ENCODE measurements around the gene ADPRS.

Gene ADPRS

DNA sequence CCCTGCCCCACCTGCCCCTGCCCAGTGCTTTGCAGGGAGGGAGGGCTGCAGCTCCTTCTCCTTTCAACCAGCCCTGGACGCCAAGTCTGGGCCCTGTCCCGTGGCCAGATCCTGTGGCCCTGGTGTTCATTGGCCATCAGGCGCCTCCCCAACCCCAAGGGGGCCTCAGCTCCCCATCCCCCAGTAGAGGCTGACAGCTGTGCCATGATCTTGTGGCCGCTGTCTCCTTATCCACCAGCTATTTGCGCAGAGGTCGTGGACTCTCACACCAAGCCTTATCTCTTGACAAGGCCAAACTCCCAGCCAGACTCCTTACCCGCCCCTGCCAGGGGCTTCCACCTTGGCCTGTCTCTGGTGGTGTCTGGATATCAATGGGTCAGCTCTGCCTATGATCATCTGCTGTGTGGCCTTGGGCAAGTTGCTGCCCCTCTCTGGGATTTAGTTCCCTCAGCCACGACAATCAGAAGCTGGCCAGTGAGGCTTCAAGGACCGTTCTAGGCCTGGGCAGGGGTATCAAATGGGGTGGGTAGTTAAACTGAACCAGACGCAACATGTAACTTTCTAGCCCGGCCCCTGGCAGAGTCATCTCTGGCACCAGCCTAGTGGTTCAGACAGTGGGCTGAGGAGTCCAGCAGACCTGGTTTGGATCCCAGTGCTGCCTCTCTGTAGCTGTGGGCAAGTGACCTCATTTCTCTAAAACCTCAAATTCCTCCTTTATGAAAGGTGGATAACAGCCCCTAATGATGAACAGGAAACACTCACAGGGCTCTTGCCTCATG lies 39.6 kb downstream of the ADPRS start:
- Histone ChIP-seq H3K9ac (ENCODE audit: low read length) (no peak overlapping the region), H4K20me1 (ENCODE audit: insufficient read depth, low read length) (no peaks in the 10 kb centered on the region), H3K4me2 (ENCODE audit: low read length) (no peak overlapping the region), H2AFZ (ENCODE audit: low read length) (no peak overlapping the region), H3K27me3 (ENCODE audit: insufficient read depth, low read length) (no peaks in the 10 kb centered on the region; the same call in 1 of the 2 replicates), H3K4me1 (ENCODE audit: insufficient read depth, low read length, severe bottlenecking) (peaks cover 17% of the 10 kb centered on the region), H3K9me3 (ENCODE audit: low read length) (no peaks in the 10 kb centered on the region), H3K4me3 (ENCODE audit: low read depth, low read length, poor library complexity, severe bottlenecking) (no peak overlapping the region), H3K79me2 (ENCODE audit: insufficient read depth, low read length) (no peaks in the 10 kb centered on the region), H3F3A (ENCODE audit: insufficient read depth, low read length) (no peaks in the 10 kb centered on the region), H3K36me3 (ENCODE audit: insufficient read depth, low read length) (no peaks in the 10 kb centered on the region), H3K27ac (ENCODE audit: low read depth, low read length, poor library complexity, severe bottlenecking) (no peak overlapping the region), H3K9me2 (ENCODE audit: low read depth, low read length) (no peaks in the 10 kb centered on the region)
- no peak for TF ChIP-seq EZH2 (IDR thresholded peaks at IDR 0.05; ENCODE audit: borderline replicate concordance, low read length)
- TF ChIP-seq, protein P1, sequence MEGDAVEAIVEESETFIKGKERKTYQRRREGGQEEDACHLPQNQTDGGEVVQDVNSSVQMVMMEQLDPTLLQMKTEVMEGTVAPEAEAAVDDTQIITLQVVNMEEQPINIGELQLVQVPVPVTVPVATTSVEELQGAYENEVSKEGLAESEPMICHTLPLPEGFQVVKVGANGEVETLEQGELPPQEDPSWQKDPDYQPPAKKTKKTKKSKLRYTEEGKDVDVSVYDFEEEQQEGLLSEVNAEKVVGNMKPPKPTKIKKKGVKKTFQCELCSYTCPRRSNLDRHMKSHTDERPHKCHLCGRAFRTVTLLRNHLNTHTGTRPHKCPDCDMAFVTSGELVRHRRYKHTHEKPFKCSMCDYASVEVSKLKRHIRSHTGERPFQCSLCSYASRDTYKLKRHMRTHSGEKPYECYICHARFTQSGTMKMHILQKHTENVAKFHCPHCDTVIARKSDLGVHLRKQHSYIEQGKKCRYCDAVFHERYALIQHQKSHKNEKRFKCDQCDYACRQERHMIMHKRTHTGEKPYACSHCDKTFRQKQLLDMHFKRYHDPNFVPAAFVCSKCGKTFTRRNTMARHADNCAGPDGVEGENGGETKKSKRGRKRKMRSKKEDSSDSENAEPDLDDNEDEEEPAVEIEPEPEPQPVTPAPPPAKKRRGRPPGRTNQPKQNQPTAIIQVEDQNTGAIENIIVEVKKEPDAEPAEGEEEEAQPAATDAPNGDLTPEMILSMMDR (IDR thresholded peaks at IDR 0.05; ENCODE audit: low read length), result no peak

- H3K79me2 ChIP-seq (ENCODE audit: insufficient read depth, low read length), result no peaks in the 10 kb centered on the region
- H3K27me3 ChIP-seq (ENCODE audit: insufficient read depth, low read length), result no peaks in the 10 kb centered on the region; the same call in 1 of the 2 replicates
- H3K4me2 ChIP-seq (ENCODE audit: low read length), result no peak overlapping the region
- no peak overlapping the region for H2AFZ ChIP-seq (ENCODE audit: low read length)
- H3F3A ChIP-seq (ENCODE audit: insufficient read depth, low read length), result no peaks in the 10 kb centered on the region
- TF ChIP-seq, protein P1 (IDR thresholded peaks at IDR 0.05; ENCODE audit: low read length), result no peak
- TF ChIP-seq EZH2 (IDR thresholded peaks at IDR 0.05; ENCODE audit: borderline replicate concordance, low read length), result no peak
- no peak overlapping the region for H3K4me3 ChIP-seq (ENCODE audit: low read depth, low read length, poor library complexity, severe bottlenecking)
- no peaks in the 10 kb centered on the region for H3K9me2 ChIP-seq (ENCODE audit: low read depth, low read length)
- no peaks in the 10 kb centered on the region for H3K9me3 ChIP-seq (ENCODE audit: low read length)
- no peak overlapping the region for H3K9ac ChIP-seq (ENCODE audit: low read length)
- H3K27ac ChIP-seq (ENCODE audit: low read depth, low read length, poor library complexity, severe bottlenecking), result no peak overlapping the region
- no peaks in the 10 kb centered on the region for H3K36me3 ChIP-seq (ENCODE audit: insufficient read depth, low read length)
- peaks cover 11% of the 10 kb centered on the region for H3K4me1 ChIP-seq (ENCODE audit: insufficient read depth, low read length, severe bottlenecking)
- no peaks in the 10 kb centered on the region for H4K20me1 ChIP-seq (ENCODE audit: insufficient read depth, low read length)
Observed at GRCh38 chr1:36128905-36129206, 40.2 kb downstream of the ADPRS start.

- H4K20me1 ChIP-seq (ENCODE audit: insufficient read depth, low read length), result no peaks in the 10 kb centered on the region
- no peaks in the 10 kb centered on the region for H3F3A ChIP-seq (ENCODE audit: insufficient read depth, low read length)
- no peaks in the 10 kb centered on the region for H3K4me1 ChIP-seq (ENCODE audit: insufficient read depth, low read length, severe bottlenecking)
- H3K9me3 ChIP-seq (ENCODE audit: low read length), result no peaks in the 10 kb centered on the region
- H2AFZ ChIP-seq (ENCODE audit: low read length), result no peak overlapping the region
- H3K27me3 ChIP-seq (ENCODE audit: insufficient read depth, low read length), result no peaks in the 10 kb centered on the region
- H3K27ac ChIP-seq (ENCODE audit: low read depth, low read length, poor library complexity, severe bottlenecking), result no peak overlapping the region
- H3K4me3 ChIP-seq (ENCODE audit: low read depth, low read length, poor library complexity, severe bottlenecking), result no peak overlapping the region
- peaks cover 11% of the 10 kb centered on the region for H3K36me3 ChIP-seq (ENCODE audit: insufficient read depth, low read length)
- no peak overlapping the region for H3K9ac ChIP-seq (ENCODE audit: low read length)
- no peaks in the 10 kb centered on the region for H3K79me2 ChIP-seq (ENCODE audit: insufficient read depth, low read length)
- no peak overlapping the region for H3K4me2 ChIP-seq (ENCODE audit: low read length)
- TF ChIP-seq EZH2 (IDR thresholded peaks at IDR 0.05; ENCODE audit: borderline replicate concordance, low read length), result no peak
- TF ChIP-seq, protein P1 (IDR thresholded peaks at IDR 0.05; ENCODE audit: low read length), result no peak
- no peaks in the 10 kb centered on the region for H3K9me2 ChIP-seq (ENCODE audit: low read depth, low read length)
Observed at GRCh38 chr1:36132029-36132428, 43.3 kb downstream of the ADPRS start.

Data from OCI-LY1 (cell line).